ENCODE data around the gene ZBTB25.

The ZBTB25 gene

DNA sequence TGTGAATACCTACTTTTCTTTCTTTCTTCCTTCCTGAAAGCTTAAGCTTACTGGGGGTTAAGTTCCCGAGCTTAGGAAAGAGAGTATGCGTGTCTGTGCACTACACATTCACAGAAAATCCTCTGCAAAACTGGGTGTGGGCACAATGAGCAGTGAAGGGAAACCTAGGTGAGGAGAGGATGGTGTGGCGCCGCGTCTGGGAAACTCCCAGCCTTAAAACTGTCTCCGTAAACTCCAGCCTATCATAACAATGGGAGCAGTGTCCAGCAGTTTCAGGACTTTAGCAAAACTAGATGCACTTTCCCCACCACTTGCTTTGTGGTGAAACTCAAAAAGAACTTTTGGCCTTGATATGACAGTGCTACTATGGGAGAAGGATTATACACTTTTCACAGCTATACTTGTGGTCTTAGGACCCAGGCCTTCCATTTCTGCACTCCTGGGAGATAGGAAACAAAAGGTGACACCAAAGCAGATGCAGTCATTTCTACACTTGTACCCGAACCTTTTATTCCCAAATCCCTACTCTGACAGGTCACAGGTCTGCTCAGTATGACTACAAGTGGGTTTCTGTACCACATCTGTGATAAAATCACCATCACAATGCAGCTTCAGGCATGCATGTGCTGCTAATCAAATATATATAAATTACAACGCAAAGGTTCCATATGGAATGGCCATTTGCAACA lies 27.9 kb downstream of the ZBTB25 start:
- no peak for DNase-seq (ENCODE audit: low read depth)

DNA sequence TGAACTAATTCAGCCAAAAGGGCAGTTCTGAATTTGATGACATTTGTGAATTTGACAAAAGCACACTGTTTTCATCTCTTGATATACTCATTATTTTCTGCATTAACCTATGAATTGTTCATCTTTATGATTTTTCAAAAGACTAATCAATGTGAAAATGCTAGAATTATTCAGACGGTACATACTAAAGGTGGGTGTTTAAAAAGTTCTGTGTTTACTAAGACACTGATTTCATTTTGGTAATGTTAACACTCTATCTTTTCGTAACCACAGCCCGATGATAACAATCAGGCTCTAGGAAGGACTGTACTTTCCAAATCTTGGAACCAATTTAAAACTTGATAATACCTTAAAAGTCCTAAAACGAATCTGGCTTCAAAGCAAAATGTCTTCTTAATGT lies 28.9 kb downstream of the ZBTB25 start:
- no peak for DNase-seq (ENCODE audit: low read depth)

DNA sequence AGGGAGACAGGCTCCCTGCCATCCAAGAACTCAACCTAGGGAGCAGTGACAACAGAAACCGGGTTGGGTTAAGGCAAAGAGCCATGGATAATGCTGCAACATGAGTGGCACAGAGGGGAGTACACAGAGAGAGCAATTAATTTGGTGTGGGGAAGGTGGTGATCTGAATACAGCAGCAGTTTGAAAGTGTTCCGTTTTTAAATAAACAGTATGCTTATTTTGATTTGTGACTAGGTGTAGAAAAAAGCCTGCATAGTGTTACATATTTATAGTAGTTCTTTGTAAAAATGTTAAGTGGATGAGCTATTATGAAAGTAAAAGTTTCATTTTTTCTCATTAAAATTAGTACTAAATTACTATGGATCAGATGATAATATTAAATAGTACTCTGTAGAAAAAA lies 29.6 kb downstream of the ZBTB25 start:
- no peak for DNase-seq (ENCODE audit: low read depth)

- no peak for DNase-seq (ENCODE audit: low read depth)
Observed at GRCh38 chr14:64468451-64468850, 35.2 kb downstream of the ZBTB25 start.

- DNase-seq (ENCODE audit: low read depth): no peak
Observed at GRCh38 chr14:64467566-64467965, 36.1 kb downstream of the ZBTB25 start.

GRCh38 chr14:64467101-64467500 lies 36.5 kb downstream of the ZBTB25 start:
- DNase-seq (ENCODE audit: low read depth): no peak

DNA sequence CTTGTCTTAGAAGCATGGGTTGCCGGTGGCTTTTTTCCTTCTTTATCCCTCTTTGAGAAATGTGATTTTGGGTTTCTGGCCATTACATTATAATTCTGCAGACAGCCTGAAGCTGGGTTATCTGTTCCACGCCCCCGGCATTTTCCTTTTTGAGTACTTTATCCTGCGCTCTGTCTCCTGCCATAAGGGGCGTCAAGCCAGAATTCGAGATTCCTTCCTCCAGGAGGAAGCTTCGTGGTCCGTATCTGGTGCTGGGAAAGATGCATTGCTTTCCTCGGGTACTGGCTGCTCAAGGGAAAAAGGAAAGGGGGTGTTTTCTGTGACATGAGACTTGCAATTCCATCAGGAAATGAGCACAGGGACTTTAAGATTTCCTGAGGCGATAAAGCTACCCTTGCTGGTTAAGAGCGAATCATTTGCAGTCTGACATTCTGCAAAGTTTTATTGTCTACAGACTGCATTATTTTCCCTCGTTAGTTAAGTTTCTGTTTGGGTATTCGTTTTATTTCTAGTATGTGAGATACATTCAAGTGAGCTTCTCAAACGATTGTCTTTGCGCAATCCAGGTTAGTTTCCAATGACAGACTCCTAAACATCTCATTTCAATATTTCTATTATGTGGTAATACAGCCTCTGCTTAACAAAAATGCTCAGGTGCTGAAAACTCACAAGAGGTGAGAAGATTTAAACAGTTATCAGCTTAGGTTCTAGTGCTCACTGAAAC lies 37.6 kb downstream of the ZBTB25 start:
- DNase-seq (ENCODE audit: low read depth): peak; percentile 73

GRCh38 chr14:64465191-64465822 lies 38.3 kb downstream of the ZBTB25 start, which contains the start of gene AKAP5:
AKAP5 (plus strand) TSS chr14:64465499; CDS start chr14:64468395, 2,896 bp downstream.
- peak; percentile 39 for DNase-seq (ENCODE audit: low read depth)

DNA sequence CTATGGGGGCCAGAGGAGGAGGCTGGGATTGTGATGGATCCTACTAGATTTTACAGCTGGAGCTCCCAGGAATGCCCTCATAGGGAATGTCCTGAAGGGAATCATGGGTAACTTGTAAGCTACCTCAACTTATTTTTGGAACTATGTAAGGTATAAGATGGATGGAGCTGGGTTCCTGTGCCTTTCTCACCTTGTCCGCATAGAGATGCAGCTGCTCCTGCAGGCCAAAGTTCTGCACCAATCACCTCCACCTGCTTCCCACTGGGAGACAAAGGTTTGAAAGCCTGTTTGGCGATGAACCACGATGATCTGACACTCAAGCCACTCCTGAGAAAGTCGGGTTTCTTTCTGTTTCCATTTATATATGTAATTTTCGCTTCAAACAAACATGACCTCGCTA lies 39.0 kb downstream of the ZBTB25 start:
- no peak for DNase-seq (ENCODE audit: low read depth)

DNA sequence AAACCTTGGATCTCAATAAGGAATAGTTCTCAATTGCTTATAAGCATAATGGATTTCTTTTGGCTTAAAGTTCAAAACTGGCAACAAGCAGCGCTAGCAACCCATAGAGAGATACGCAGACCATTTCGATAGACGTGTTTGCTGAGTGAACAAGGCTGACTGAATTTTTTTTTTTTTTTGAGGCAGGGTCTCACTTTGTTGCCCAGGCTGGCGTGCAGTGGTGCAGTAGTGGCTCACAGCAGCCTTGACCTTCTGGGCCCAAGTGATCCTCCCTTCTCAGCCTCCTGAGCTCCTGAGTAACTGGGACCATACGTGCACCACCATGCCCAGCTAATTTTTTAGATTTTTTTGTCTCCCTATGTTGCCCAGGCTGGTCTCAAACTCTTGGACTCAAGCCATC lies 39.8 kb downstream of the ZBTB25 start:
- no peak for DNase-seq (ENCODE audit: low read depth)

DNA sequence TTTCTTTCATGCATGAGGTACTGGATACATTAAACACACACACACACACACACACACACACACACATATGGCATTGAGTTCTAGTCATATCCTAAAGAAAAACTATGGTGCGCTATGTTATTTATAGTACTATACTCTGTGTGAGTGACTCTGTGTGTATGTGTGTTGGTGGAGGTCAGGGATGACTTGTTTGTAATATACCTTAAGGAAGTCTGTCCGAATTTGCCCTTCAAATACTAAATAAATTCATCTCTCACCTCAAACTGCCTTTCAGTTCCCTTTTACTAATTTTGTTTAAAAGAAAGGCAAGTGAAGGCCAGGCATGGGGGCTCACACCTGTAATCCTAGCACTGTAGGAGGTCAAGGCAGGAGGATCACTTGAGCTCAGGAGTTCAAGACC lies 40.4 kb downstream of the ZBTB25 start:
- no peak for DNase-seq (ENCODE audit: low read depth)

- no peak for DNase-seq (ENCODE audit: low read depth)
Observed at GRCh38 chr14:64461221-64461620, 42.4 kb downstream of the ZBTB25 start.

- DNase-seq (ENCODE audit: low read depth): no peak
Observed at GRCh38 chr14:64459405-64460136, 44.1 kb downstream of the ZBTB25 start.

- DNase-seq (ENCODE audit: low read depth): no peak
Observed at GRCh38 chr14:64454671-64455070, 49.0 kb downstream of the ZBTB25 start.

DNA sequence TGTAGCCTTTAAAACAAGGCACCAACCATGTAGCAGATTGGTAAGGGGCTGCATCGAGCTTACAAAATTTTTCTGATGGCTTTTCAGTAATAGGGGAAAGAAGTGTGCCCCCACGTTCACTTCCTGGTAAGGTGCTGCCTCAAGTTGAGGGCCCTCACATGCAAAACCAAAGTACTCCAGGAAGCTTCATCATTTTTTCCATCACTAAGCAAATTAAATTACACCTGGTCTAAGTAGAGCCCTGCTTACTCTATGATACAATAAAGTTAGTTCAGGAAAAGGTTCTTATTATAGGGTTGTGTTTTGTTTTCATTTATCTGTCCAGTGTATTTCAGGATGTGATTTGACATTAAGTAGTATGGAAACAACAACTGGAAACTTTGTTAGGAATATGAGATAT lies 53.4 kb downstream of the ZBTB25 start:
- no peak for DNase-seq (ENCODE audit: low read depth)

DNA sequence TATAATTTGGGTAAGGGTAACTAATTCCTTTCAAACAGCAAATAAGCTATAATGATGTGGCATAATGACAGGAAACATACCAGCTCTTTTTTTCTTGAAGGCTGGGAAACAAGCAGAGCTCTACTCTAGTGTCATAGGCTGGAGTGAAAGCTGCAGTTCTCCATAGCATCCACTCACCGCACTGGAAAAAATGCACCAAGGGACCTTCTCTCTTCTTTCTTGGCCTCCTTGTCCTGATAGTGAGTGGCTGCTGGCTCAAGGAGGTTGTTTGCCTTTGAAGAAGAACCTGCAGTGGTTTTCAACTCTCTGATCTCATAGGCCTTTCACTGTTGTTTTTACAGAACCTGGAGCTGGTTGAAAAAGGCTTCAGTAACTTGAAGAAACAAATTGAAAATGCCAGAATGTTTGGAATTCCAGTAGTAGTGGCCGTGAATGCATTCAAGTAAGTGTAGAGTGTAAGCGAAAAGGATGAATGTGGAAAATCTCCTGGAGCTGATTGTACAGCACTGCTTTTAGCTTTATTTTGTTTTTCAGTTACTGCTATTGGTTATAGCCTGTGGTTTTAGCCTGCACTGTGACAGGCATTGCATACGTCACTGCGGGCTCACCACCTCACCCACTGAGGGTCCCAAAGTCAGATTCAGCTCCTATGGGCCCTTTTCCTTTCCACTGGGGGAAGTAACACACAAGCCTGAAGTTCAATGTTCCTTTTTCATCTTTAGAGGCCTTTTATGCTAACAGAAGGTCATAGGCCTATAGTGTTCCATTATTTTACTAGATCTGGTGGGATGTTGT lies 55.6 kb downstream of the ZBTB25 start:
- DNase-seq (ENCODE audit: low read depth): peak; percentile 7

DNA sequence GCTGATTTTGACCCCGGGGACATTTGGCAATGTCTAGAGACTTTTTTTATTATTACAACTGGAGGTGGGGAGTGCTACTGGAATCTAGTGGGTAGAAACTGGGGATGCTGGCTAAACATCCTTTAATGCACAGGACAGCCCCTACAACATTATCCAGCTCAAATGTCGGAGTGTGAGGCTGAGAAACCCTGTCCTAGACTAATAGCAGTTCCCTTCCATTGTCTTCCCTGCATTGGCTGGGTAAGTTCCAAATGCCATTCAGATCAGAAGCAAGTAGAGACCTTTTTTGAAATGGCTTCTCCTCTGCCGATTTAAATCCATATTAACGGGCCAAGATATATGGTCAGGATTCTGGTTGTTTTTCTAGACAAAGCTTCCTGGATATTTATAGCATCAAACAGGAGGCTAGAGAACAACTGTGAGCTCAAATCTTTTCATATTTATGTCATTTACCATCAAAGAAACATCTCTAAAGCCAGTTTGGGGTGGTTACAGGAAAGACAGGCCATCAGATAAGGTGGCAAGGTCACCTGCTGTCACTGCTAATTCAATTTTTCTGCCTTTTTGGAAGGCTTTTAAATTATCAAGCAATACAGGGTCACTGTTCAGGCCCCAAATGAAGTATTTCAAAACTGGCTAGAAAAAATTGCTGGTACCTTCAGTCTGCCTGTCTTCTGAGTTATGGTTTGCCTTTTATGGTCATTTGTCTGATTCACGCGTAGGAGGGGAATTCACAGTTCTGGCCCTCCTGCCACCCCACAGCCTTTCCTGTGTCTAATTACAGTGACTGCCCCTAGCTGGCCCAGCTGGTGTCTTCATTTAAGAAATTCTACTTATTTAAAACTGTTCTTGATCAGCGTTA lies 58.4 kb downstream of the ZBTB25 start:
- peak; percentile 88 for DNase-seq (ENCODE audit: low read depth)

DNA sequence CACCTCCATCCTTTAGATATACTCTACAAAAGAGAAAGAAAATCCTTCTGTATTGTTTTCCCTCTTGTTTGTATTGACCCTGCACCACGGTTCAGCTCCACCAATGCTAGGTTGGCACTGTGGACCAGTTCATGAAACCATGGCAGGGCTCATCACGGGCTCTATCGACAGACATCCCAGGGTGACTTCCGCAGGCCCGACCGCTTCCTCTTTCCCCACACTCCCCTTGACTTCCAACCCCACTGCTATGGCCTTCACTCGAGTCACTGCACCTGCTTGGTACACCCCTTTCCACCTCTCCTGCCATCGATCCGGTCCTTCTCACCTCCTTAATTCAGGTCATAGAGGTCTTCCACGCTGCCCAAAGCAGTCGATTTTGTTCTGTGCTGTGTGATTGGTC lies 59.5 kb downstream of the ZBTB25 start:
- no peak for DNase-seq (ENCODE audit: low read depth)

GRCh38 chr14:64442300-64442988 lies 61.2 kb downstream of the ZBTB25 start:
- DNase-seq (ENCODE audit: low read depth): no peak

DNA sequence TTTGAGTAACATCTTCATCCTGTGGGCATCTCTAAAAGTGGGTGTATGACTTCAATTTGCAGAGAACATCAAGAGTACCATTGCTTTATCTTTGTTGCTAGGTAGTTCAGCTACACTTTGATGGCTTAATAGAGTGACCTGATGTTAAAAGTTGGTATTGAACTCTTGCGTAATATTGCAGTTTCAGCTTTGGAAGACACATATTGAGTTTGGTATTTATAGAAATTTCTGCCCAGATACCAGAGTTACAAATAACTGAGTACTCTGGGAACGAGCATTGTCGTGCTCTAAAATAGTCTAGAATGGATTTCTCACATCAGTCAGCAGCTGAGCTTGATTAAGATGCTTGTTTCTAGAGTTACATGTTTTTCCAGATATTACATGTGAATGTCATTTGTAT lies 63.1 kb downstream of the ZBTB25 start:
- peak; percentile 61 for DNase-seq (ENCODE audit: low read depth)

All from EH (cell line).